ENCODE data around the gene GJB3. TPM values are rescaled to one million over a fixed set of nuclear protein-coding genes. Genes with fewer than 3 reads are reported as not detected.

The GJB3 gene
- total RNA-seq, 1 experiment from 2014 or later = 23.1 TPM

DNA sequence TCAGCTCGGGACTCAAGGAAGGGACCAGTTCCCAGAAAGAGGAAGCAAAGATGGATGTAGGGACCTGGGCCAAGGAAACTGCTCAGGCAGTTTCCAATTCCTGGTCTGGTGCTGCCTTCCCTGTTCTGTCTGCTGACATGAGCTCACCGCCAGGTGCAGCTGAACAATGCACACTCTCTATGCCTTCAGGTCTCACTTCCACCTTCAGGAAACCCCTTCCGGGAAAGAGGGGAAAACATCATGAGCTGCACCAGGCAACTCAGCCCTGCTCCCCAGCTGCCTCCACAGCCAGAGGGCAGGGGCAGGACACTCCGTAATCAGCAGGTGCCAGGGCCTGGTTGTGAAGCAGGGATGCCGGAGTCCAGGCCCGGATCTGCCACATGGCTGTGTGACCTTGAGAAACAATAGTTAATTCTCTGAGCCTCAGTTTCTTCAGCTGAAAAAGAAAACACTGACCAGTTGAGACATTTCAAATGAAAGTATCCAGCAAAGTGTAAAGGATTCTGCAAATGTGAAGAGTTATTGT, 50.8 kb downstream of the GJB3 start:
- CTCF ChIA-PET = no interaction called here
- Mint-ChIP-seq H3K36me3 (ENCODE audit: insufficient read depth, unreplicated experiment) (no peaks in the 10 kb centered on the region), H3K27ac (ENCODE audit: unreplicated experiment) (no peak overlapping the region), H3K27me3 (ENCODE audit: unreplicated experiment) (no peaks in the 10 kb centered on the region), H3K9me3 (ENCODE audit: low read depth, unreplicated experiment) (no peaks in the 10 kb centered on the region), H3K4me1 (ENCODE audit: low read depth, unreplicated experiment) (no peaks in the 10 kb centered on the region), H3K4me3 (ENCODE audit: low read depth, unreplicated experiment) (no peak overlapping the region)
- no peak for DNase-seq
- intact Hi-C loops (cut with micrococcal nuclease; ENCODE audit: unreplicated experiment) = no loop called here
- no TSS peak for BruUV-seq (replicated peaks)
- TF ChIP-seq, protein P1, sequence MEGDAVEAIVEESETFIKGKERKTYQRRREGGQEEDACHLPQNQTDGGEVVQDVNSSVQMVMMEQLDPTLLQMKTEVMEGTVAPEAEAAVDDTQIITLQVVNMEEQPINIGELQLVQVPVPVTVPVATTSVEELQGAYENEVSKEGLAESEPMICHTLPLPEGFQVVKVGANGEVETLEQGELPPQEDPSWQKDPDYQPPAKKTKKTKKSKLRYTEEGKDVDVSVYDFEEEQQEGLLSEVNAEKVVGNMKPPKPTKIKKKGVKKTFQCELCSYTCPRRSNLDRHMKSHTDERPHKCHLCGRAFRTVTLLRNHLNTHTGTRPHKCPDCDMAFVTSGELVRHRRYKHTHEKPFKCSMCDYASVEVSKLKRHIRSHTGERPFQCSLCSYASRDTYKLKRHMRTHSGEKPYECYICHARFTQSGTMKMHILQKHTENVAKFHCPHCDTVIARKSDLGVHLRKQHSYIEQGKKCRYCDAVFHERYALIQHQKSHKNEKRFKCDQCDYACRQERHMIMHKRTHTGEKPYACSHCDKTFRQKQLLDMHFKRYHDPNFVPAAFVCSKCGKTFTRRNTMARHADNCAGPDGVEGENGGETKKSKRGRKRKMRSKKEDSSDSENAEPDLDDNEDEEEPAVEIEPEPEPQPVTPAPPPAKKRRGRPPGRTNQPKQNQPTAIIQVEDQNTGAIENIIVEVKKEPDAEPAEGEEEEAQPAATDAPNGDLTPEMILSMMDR (IDR thresholded peaks at IDR 0.05; ENCODE audit: unreplicated experiment) = no peak

DNA sequence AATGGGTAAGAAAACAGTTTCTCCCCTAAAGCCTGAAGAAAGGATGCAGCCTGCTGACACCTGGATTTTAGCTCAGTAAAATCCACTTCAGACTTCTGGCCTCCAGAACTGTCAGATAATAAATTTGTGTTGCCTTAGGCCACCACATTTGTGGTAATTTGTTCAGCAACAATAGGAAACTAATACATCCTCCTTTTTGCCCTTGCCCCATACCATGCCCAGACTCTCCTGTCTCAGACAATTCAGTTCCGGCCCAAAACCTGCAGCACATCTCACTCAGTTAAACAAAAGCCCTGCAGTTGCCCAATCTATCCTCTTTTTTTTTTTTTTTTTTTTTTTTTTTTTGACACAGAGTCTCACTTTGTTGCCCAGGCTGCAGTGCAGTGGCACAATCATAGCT, 52.7 kb downstream of the GJB3 start:
- CTCF ChIA-PET = interaction anchor here (0.7 kb wide), 2 partner anchors 36 to 150 kb away, joined by 4 to 5 read pairs; no protein-coding TSS in a partner anchor
- H3K36me3 Mint-ChIP-seq (ENCODE audit: insufficient read depth, unreplicated experiment) = no peaks in the 10 kb centered on the region
- BruUV-seq (replicated peaks) = no TSS peak
- H3K27me3 Mint-ChIP-seq (ENCODE audit: unreplicated experiment) = no peaks in the 10 kb centered on the region
- TF ChIP-seq, protein P1 (IDR thresholded peaks at IDR 0.05; ENCODE audit: unreplicated experiment) = no peak
- no peaks in the 10 kb centered on the region for H3K4me1 Mint-ChIP-seq (ENCODE audit: low read depth, unreplicated experiment)
- H3K9me3 Mint-ChIP-seq (ENCODE audit: low read depth, unreplicated experiment) = no peaks in the 10 kb centered on the region
- no peak for DNase-seq
- no peak overlapping the region for H3K4me3 Mint-ChIP-seq (ENCODE audit: low read depth, unreplicated experiment)
- intact Hi-C loops (cut with micrococcal nuclease; ENCODE audit: unreplicated experiment) = no loop called here
- no peak overlapping the region for H3K27ac Mint-ChIP-seq (ENCODE audit: unreplicated experiment)

Other genes starting within 250 kb of the GJB3 start
- 0.73 and 1.1 TPM in 2 replicates for gene GJB5, start 26.2 kb upstream of the GJB3 start, total RNA-seq (2022)
- gene GJB4, start 21.5 kb upstream of the GJB3 start, total RNA-seq (2022) = 2.5 and 2.6 TPM in 2 replicates
- not detected in 2 replicates for gene GJA4, start 11.8 kb downstream of the GJB3 start, total RNA-seq (2022)
- gene SMIM12, start 78.5 kb downstream of the GJB3 start, total RNA-seq (2022) = 35.8 and 36.8 TPM in 2 replicates
- 1.0 and 1.1 TPM in 2 replicates for gene DLGAP3, start 148.4 kb downstream of the GJB3 start, total RNA-seq (2022)
- 22.6 and 27.6 TPM in 2 replicates for gene TMEM35B, start 204.1 kb downstream of the GJB3 start, total RNA-seq (2022)